Esophagus (tissue), 2 donors: ENCODE data around the gene ZNF644. TPM values are rescaled to one million over a fixed set of nuclear protein-coding genes. Genes with fewer than 3 reads are reported as not detected.
"Not testable (repeated sequence)": the region's sequence is repeated elsewhere in the genome, so short reads cannot be mapped to it uniquely, and the experiment has no call there.

Experiments
- H3K27ac ChIP-seq, 2 donors: one replicate each; pipeline ENCODE4 v1.5.1; 2013; ENCODE audit warnings: low read depth in 2 of 2, mild to moderate bottlenecking in 2 of 2, inconsistent platforms in 1 of 2, low read length in 1 of 2, moderate library complexity in 1 of 2
- H3K27me3 ChIP-seq, 2 donors: one replicate each; pipeline ENCODE4 v1.6.1; 2013; ENCODE audit warnings: low read length in 2 of 2, control low read depth in 1 of 2, mild to moderate bottlenecking in 1 of 2; ENCODE audit not compliant: insufficient read depth in 2 of 2, control insufficient read depth in 1 of 2
- H3K36me3 ChIP-seq, 2 donors: one replicate each; pipeline ENCODE4 v1.6.1; 2013; ENCODE audit warnings: low read length in 1 of 2; ENCODE audit not compliant: control insufficient read depth in 2 of 2, insufficient read depth in 2 of 2
- H3K4me1 ChIP-seq, 2 donors: one replicate each; pipeline ENCODE4 v1.6.1; 2013; ENCODE audit warnings: low read length in 1 of 2; ENCODE audit not compliant: control insufficient read depth in 2 of 2, insufficient read depth in 2 of 2
- H3K4me3 ChIP-seq, 2 donors: one replicate each; pipeline ENCODE4 v1.5.1; 2013; ENCODE audit warnings: low read length in 2 of 2, mild to moderate bottlenecking in 2 of 2, low read depth in 1 of 2, moderate library complexity in 1 of 2
- H3K9me3 ChIP-seq, 2 donors: one replicate each; pipeline ENCODE4 v1.6.1; 2013; ENCODE audit warnings: mild to moderate bottlenecking in 2 of 2, low read depth in 1 of 2, low read length in 1 of 2, moderate library complexity in 1 of 2; ENCODE audit not compliant: control insufficient read depth in 2 of 2, insufficient read depth in 1 of 2
- WGBS, 2 donors: extraction: QIAGEN DNeasy Blood & Tissue Kit; methylation state at CpG; one replicate each; pipeline ENCODE4 v1.1.7; 2013; 5-methylcytosine and 5-hydroxymethylcytosine counted together
- polyA plus RNA-seq, 2 donors: library from polyadenylated mRNA; stranded (reverse); fragments of 200-250 nt; gene quantifications; one replicate each; pipeline ENCODE4 v1.2.3, GENCODE V29; 2013
- donor health status: healthy with polysubstance abuse.
- donor health status: Bipolar disorder and iron deficiency.

ZNF644 gene
- polyA plus RNA-seq, 2 donors, result 11.0 to 15.9 TPM

- Histone ChIP-seq H3K27ac (no peak overlapping the region), H3K27me3 (no peaks in the 10 kb centered on the region), H3K36me3 (peaks cover 0 to 3% of the 10 kb centered on the region in 2 donors), H3K4me1 (no peaks in the 10 kb centered on the region), H3K9me3 (no peaks in the 10 kb centered on the region), H3K4me3 (no peak overlapping the region)
- WGBS, 2 donors, result 97 to 99% methylated on average over 3 of the region's 3 CpGs
Observed at GRCh38 chr1:90899263-90899662, 122.6 kb downstream of the ZNF644 start.

GRCh38 chr1:90893679-90894078 is 128.2 kb downstream of the ZNF644 start:
- not testable (repeated sequence) for H3K9me3 ChIP-seq, H3K4me3 ChIP-seq, H3K27me3 ChIP-seq, H3K27ac ChIP-seq, H3K36me3 ChIP-seq, H3K4me1 ChIP-seq
- 98% methylated on average over 35 to 38 of the region's 38 CpGs for WGBS, 2 donors

DNA sequence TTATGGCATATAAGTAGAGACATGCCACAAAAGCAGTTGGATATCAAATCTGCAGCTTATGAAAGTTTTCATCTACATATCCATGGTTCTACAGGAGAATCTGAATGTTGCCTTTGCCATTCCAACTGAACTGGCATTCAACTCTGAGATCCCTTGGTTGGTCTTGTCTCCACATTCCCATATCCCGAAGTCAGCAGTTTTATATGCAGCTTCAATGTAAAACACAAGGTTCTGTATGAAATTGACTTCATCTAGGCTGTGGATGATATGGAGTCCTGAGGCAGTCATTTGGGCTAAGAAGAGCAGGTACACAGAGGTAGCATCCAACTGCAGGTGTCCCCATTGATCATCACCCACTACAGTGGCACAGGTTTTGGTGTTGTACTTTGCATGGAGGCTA is 129.0 kb downstream of the ZNF644 start:
- WGBS, 2 donors, result 98 to 100% methylated on average over 1 of the region's 1 CpG
- not testable (repeated sequence) for H3K4me3 ChIP-seq, H3K27ac ChIP-seq, H3K36me3 ChIP-seq, H3K9me3 ChIP-seq, H3K27me3 ChIP-seq, H3K4me1 ChIP-seq

DNA sequence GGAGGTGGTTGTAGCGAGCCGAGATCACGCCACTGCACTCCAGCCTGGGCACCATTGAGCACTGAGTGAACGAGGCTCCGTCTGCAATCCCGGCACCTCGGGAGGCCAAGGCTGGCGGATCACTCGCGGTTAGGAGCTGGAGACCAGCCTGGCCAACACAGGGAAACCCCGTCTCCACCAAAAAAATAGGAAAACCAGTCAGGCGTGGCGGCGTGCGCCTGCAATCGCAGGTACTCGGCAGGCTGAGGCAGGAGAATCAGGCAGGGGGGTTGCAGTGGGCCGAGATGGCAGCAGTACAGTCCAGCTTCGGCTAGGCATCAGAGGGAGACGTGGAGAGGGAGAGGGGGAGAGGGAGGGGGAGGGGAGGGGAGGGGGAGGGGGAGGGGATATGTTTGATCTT is 129.6 kb downstream of the ZNF644 start:
- not testable (repeated sequence) for H3K4me3 ChIP-seq, H3K4me1 ChIP-seq, H3K27me3 ChIP-seq, H3K27ac ChIP-seq, H3K36me3 ChIP-seq, H3K9me3 ChIP-seq
- 95 to 98% methylated on average over 14 to 18 of the region's 20 CpGs for WGBS, 2 donors

GRCh38 chr1:90891756-90892155 is 130.1 kb downstream of the ZNF644 start:
- not testable (repeated sequence) for H3K4me1 ChIP-seq, H3K36me3 ChIP-seq, H3K27ac ChIP-seq, H3K4me3 ChIP-seq, H3K9me3 ChIP-seq, H3K27me3 ChIP-seq
- 97% methylated on average over 12 to 23 of the region's 28 CpGs for WGBS, 2 donors

DNA sequence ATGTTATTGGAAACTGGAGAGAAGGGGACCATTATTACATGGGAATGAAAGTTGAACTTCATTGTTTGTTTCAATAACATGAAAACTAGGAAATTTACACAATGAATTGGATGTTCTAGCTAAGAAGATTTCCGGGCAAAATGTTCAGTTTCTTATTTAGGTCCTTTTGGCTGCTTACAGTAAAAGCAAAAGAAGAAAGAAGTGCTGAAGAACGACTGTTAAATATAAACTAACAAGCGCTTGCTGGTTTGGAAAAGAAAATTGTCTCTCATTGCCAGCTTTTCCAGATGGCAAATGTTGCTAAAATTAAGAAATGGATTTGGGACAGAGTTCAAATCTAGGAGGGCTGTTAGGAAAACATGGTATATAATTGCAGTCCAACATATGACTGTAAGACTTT is 139.6 kb downstream of the ZNF644 start:
- Histone ChIP-seq H3K27ac (no peak overlapping the region), H3K4me3 (no peak overlapping the region), H3K4me1 (no peaks in the 10 kb centered on the region), H3K27me3 (peaks cover 0 to 3% of the 10 kb centered on the region in 2 donors), H3K36me3 (no peaks in the 10 kb centered on the region), H3K9me3 (peaks cover 0 to under 1% of the 10 kb centered on the region in 2 donors)
- 48 to 55% methylated on average over 3 of the region's 3 CpGs for WGBS, 2 donors

DNA sequence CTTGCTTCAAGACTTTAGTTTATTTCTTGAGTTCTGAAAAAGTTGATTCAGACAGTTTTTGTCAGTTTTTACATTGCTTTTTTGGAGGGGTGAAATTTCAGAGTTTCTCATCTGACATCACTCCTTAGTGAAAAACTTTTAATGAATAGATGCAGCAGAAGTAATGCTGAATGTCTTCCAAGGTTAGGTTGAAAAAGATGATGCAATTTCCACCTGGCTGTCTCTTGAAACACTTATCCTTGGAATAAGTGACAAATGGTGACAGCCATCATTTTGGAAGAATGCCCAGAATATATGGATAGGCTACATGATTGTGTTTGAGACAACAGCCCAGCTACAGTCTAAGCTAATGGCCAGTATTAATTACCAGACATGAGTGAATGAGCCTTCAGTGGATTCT is 140.8 kb downstream of the ZNF644 start:
- Histone ChIP-seq H3K9me3 (no peaks in the 10 kb centered on the region), H3K4me3 (no peak overlapping the region), H3K27ac (no peak overlapping the region), H3K4me1 (no peaks in the 10 kb centered on the region), H3K36me3 (no peaks in the 10 kb centered on the region), H3K27me3 (peaks cover 0 to 3% of the 10 kb centered on the region in 2 donors)

DNA sequence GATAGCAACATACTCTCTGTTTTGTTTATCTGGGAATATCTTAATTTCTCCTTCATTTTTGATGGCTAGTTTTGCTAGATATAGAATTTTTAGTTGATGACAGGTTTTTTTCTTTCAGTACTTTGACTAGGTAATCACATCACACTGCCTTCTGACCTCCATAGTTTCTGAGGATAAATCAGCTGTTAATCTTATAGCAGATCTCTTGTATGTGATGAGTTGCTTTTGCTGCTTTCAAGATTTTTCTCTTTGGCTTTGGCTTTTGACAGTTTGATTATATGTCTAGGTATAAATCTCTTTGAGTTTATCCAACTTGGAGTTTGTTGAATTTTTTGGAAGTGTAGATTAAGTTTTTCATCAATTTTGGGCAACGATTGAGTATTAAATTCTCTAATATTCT is 142.6 kb downstream of the ZNF644 start:
- H3K9me3 ChIP-seq, result no peaks in the 10 kb centered on the region
- WGBS, 2 donors, result 95% methylated on average over 1 of the region's 1 CpG

GRCh38 chr1:90876101-90876500 is 145.7 kb downstream of the ZNF644 start:
- Histone ChIP-seq H3K27me3 (no peaks in the 10 kb centered on the region), H3K36me3 (no peaks in the 10 kb centered on the region), H3K9me3 (no peaks in the 10 kb centered on the region), H3K4me1 (no peaks in the 10 kb centered on the region), H3K27ac (no peak overlapping the region), H3K4me3 (no peak overlapping the region)
- WGBS, 2 donors, result 76 to 78% methylated on average over 3 of the region's 3 CpGs

More for the DNA sequence above, 142.6 kb downstream of the ZNF644 start:
- no peaks in the 10 kb centered on the region for H3K36me3 ChIP-seq
- peaks cover 0 to 3% of the 10 kb centered on the region in 2 donors for H3K27me3 ChIP-seq
- H3K4me1 ChIP-seq, result no peaks in the 10 kb centered on the region
- no peak overlapping the region for H3K27ac ChIP-seq
- no peak overlapping the region for H3K4me3 ChIP-seq
